Fibroblast of villous mesenchyme (primary cell): ENCODE results near the gene LAMP1. TPM values are rescaled to one million over a fixed set of nuclear protein-coding genes. Genes with fewer than 3 reads are reported as not detected.
"Not testable (repeated sequence)": the region's sequence is repeated elsewhere in the genome, so short reads cannot be mapped to it uniquely, and the experiment has no call there.

Experiments
- DNase-seq: peaks from one replicate; pipeline ENCODE4 v3.0.0-alpha.2; 2010; ENCODE audit warnings: low read depth
- H3K4me3 ChIP-seq: 2 replicates; pipeline ENCODE4 v1.5.1; 2011; ENCODE audit warnings: low read depth, mild to moderate bottlenecking, low read length
- CTCF ChIP-seq: IDR thresholded peaks from 2 replicates; pipeline ENCODE4 v1.5.1; 2012; ENCODE audit warnings: low read depth, mild to moderate bottlenecking, low read length; ENCODE audit not compliant: insufficient read depth
- total RNA-seq: library from RNA; depleted of rRNA; stranded (reverse); fragments of >200 nt; gene quantifications from 2 replicates; pipeline ENCODE4 v1.2.3, GENCODE V29; 2012

The LAMP1 gene
- total RNA-seq, 1 donor = 101 TPM

- DNase-seq = peak; percentile 8
- TF ChIP-seq CTCF = no peak
- H3K4me3 ChIP-seq = no peak overlapping the region
Observed at GRCh38 chr13:113305208-113305607, 8.2 kb downstream of the LAMP1 start.

- no peak overlapping the region for H3K4me3 ChIP-seq
- no peak for TF ChIP-seq CTCF
- peak; percentile 9 for DNase-seq
Observed at GRCh38 chr13:113307491-113307890, 10.5 kb downstream of the LAMP1 start.

DNA sequence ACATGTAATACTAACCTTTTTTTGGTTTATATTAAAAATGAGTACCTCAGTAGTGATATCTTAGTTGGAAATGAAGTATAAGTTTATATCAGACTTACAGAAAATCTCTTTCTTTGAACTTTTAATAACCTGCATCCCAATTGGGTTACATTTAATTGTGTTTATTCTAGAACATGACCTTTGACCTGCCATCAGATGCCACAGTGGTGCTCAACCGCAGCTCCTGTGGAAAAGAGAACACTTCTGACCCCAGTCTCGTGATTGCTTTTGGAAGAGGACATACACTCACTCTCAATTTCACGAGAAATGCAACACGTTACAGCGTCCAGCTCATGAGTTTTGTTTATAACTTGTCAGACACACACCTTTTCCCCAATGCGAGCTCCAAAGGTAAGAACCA is 12.4 kb downstream of the LAMP1 start:
- H3K4me3 ChIP-seq = no peak overlapping the region
- TF ChIP-seq CTCF = no peak
- no peak for DNase-seq

DNA sequence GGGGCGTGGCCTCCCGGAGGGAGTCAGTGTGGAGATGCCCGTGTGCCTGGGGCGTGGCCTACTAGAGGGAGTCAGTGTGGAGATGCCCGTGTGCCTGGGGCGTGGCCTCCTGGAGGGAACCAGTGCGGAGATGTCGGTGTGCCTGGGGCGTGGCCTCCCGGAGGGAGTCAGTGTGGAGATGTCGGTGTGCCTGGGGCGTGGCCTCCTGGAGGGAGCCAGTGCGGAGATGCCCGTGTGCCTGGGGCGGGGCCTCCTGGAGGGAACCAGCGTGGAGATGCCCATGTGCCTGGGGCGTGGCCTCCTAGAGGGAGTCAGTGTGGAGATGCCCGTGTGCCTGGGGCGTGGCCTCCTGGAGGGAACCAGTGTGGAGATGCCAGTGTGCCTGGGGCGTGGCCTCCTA is 17.1 kb downstream of the LAMP1 start:
- not testable (repeated sequence) for H3K4me3 ChIP-seq, DNase-seq

GRCh38 chr13:113314895-113315470 is 17.9 kb downstream of the LAMP1 start:
- DNase-seq, H3K4me3 ChIP-seq: not testable (repeated sequence)

DNA sequence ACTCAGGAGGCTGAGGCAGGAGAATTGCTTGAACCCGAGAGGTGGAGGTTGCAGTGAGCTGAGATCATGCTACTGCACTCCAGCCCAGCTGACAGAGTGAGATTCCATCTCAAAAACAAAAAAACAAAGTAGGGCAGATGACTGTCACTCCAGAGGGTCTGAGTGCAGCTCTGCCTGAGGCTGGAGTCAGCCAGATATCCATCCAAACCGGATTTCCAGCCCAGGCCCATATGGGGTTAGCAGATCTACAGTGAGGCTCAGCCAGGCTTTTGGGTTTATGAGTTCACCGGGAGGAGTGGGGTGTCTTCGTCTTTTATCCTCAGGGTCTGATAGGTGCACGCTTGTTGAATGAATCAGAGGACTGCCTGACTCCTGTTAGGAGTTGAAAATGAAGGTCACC is 19.0 kb downstream of the LAMP1 start:
- no peak overlapping the region for H3K4me3 ChIP-seq
- no peak for DNase-seq
- TF ChIP-seq CTCF = no peak

- no peak for TF ChIP-seq CTCF
- no peak for DNase-seq
- H3K4me3 ChIP-seq = no peak overlapping the region
Observed at GRCh38 chr13:113317031-113317430, 20.0 kb downstream of the LAMP1 start.

GRCh38 chr13:113318956-113319355 is 21.9 kb downstream of the LAMP1 start:
- DNase-seq = no peak
- H3K4me3 ChIP-seq = no peak overlapping the region
- no peak for TF ChIP-seq CTCF
